GM18498 (cell line): ENCODE measurements around the gene MTURN.
A peak's percentile ranks its signal among the peaks of the same experiment; 100 is the strongest.

ENCODE experiments used
- ATAC-seq: cut with Tn5 transposase; IDR thresholded peaks from one replicate; pipeline ENCODE4 v1.9.1; 2021; ENCODE audit warnings: mild to moderate bottlenecking, moderate library complexity; ENCODE audit not compliant: unreplicated experiment

Gene MTURN

DNA sequence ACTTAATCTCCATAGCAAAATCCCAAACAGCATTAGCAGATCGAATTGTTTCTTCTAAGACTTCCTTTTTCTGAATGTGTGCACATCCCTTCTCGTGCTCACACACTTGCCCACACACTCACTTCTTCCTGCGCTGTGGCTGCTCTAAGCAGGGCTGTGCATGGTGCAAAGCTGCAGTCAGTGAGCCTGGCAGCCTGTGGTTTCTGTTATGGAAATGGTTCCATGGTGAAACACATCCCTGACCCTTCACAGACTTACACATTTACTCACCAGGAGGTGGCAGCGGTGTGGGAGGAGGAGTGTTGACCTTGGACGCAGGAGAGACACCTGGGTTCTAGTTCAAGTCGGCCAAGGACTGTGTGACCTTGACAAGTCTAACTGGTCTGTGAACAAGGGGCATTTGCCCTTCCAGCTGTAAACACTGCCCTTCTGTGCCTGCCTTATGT lies 24.9 kb downstream of the MTURN start:
- no peak for ATAC-seq

DNA sequence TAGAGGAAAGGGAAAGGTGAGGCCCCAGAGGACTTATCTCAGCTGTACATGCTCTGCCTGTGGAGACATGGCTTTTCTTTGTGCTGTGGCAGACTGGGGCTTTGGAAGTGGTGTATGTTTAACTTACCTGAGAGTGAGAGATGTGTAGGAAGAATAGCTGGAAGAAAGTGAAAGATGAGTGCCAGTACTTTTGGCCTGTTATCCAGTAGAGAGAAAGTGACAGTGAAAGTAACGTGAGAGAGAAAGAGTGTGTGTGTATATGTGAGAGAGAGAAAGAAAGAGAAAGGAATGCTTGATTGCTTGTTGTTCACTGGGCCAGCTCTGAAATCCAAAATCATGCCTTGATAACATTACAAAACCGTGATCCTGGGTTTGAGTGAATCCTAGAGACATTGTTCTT lies 25.5 kb downstream of the MTURN start:
- ATAC-seq, result no peak

DNA sequence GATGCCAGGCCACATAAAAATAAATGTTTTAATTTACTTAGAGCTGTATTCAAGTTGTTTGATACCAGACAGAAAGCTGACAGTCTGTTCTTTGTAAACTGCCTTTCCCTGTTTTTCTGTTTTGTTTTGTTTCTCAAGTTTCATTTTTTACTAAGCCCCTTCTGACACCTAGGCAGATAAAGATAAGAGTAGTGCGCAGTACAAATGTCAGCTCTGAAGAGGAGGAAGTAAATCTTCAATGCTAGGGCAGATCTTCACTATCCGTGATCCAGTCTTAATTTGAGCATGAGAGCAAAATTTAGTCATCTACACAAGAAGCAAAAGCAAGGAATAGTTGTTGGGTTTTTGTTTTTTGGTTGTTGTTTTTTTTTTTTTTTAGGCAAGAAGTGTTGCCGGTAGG lies 27.3 kb downstream of the MTURN start:
- ATAC-seq, result no peak

DNA sequence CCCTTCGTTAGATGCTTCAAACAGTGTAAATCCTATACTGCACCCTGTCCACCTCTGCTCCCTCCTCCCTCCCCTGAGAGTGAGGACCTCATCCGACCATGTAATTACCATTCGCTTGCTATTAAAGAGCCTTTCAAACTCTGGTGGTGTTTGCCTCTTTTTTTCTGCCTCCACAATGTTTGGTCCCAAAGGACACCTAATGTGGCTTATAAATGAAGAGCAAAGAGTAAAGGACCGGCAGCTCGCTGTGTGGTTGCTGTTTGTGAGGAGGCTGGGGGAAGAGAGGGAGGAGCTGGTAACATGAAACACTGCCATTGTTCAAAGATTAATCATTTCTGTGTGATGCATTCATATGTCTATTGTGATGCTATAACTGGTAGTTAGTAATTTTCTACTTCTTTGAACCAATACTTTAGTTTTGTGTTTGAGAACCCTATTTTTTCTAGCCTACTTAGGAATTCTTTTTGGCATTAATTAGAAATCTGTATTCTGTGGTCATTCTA lies 27.9 kb downstream of the MTURN start:
- ATAC-seq, result no peak

DNA sequence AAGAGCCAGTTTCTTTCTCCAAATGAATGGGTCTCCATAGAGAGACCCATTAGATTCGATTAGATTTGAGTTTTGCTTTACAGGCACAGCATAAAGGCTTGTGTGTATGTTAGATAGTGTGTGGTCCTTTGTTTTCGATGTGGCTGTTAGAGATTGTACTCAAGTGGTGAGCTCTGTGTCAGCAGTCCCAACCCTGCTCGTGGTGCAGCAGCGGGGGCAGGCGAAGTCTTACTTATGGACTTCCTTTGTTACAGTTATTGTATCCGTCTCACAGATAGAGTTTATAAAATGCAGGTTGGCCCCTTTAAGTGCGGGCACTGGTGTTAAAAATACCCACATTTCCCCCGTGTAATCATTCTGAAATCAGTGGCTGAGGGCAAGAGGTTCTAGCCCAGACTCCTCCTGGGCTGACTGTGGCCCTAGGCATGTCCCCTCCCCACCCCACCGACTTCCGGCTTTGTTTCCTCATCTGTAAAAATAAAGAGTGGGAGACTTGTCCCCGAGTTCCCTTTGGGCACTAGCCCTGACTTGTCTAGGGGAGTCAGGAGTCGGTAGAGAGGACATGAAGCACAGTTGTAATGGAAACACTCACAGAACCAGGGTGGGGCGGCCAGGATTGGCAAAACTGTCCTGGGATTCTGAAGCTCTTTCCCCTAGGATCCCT lies 28.6 kb downstream of the MTURN start:
- peak; percentile 56 for ATAC-seq

DNA sequence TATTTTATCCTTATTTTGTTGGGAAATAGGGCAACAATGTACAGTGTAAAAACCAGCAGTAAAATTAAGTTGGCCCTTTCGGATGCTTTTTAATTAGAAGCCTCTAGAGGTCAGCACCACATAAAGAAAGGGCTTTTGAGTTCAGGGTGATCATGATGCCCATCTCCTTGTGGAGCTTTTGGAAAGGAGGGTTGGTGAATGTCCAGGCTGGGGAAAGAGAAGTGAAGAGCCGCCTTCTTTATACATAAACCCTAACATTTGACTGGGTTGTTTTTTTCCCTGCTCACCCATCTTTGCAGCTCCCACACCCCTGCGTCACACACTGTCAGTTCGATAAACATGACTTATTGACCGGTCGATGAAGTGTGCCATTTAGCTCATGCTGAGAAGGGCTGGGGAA lies 29.8 kb downstream of the MTURN start:
- ATAC-seq, result no peak

DNA sequence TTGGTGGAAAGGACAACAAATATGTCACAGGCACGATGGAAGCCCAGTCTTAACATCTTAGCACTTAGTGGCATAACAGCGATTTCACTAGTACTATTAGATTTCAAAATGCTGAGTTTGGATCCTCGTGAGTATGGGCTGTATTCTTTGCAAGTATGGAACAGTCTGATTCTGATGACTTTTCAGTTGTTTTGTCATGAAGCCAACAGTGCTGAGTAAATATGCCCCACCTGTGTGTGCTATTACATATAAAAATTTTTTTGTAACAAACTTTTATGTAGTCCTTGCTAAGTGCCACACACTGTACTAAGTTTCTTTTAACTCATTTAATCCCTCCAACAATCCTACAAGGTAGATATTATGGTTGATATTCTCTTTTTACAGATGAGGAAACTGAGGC lies 30.8 kb downstream of the MTURN start:
- ATAC-seq, result no peak

DNA sequence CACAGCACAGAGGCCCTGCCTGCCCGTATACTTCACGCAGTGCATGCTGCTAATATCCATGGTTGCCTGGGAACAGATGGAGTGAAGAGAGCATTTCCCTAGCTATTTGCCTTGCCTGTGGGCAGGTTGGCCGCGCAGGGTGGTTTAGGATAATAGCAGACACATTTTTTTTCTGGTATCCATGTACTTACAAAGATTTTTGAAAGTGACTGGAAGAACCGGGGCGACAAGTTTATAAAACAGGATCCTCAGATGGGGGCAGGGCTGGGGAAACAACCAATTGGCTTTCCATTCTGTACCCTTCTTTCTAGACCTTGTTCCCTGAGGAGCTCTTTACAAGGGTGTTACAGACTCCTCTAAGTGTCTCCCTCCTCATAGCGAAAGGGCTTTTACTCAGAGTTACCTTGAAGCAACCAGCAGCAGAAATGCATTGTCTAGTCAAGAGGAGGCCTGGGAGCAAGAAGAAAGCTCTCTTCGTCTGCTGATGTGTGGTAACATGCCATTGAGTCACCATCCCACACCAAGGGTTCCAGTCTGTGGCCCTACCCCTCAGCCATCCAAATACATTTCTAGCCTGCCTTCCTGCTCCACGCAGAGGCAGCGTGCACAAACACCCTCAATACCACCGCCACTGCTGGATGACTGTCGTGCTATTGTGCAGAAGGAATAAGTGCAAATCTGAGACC lies 31.5 kb downstream of the MTURN start:
- no peak for ATAC-seq

DNA sequence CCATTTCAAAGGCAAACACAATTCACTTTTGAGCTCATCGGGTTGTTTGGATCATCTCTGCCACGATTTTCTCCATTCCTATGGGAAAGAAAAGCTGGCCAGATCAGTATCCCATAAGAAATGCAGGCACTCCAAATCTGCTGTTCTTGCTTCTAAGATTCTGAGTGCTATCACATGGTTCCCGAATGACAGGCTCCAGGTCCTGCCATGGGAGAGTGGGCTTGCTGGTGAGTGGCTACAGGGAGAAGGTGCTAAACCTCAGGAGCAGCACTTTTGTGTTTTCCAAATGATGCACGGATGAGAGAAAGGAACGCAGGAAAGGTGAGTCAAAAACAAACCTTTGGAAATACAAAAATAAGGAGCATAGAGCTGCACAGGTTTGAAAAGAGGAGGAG lies 32.1 kb downstream of the MTURN start:
- ATAC-seq, result no peak

DNA sequence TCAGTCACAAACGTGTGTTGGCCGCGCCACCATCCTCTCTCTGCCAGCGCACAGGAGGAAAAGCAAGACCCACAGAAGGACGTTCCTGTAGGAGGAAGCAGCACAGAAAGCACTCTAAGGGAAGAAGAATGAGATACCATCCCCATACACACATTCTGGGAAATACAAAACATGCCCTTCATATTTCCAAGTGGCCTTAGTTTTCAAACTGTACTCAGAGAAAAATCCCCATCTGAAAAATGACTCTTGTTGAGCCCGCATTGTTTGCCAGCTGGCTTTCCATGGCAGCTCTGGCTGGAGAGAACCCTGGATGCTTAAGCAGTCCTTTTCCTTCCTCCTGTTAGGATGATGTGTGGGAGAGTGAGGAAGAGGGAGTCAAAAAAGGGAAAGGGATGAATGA lies 33.1 kb downstream of the MTURN start:
- no peak for ATAC-seq

DNA sequence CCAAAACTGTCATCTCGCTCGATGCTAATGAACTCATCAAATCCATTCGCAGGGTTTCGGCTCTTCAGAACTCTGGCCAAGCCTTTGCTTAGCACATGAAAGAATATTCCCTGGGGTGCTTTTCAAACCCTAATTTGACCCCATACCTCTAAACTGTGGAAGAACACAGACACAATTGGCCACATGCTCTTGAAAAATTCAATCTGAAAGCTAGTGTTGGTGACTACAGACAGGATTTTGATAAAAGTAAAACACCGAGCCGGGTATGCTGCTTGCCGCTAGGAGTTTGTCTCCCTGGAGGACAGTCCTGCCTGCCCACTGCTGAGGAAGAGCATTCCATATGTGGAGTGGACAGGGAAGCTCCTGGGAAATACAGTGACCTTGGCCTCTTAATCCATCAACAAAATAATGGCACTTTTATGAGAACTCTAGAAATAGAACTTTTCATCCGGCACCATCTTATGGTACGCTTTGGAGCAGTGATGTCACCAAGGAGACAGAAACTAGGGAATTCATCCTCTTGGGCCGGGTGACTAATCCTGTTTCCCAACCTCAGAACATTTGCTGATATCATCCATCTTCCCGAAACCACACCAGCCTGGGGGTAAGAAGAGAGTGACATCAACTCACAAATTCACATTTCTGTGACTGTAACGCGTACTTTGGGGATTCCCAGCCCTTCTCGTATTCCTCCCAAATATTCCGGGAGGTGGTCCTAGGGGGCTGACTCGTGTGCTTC lies 34.2 kb downstream of the MTURN start:
- no peak for ATAC-seq

DNA sequence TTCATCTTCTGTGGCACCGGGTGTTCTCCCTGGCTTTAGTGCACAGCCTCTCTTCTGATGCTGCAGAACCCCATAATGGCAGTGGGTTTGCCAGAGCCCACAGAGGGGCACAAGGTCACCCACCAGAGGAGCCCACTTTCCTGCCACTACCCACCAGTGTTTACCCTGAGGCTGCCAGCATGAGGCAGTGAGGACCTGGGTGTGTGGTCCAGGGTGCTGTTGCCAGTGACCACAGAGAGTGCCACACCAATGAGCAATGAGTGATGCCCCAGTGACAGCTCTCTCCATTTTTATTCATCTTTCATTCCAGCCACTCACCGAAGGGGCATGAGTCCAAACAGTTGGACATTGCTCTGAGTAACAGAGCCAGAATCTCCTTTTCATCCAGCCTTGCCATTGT lies 34.8 kb downstream of the MTURN start:
- no peak for ATAC-seq

DNA sequence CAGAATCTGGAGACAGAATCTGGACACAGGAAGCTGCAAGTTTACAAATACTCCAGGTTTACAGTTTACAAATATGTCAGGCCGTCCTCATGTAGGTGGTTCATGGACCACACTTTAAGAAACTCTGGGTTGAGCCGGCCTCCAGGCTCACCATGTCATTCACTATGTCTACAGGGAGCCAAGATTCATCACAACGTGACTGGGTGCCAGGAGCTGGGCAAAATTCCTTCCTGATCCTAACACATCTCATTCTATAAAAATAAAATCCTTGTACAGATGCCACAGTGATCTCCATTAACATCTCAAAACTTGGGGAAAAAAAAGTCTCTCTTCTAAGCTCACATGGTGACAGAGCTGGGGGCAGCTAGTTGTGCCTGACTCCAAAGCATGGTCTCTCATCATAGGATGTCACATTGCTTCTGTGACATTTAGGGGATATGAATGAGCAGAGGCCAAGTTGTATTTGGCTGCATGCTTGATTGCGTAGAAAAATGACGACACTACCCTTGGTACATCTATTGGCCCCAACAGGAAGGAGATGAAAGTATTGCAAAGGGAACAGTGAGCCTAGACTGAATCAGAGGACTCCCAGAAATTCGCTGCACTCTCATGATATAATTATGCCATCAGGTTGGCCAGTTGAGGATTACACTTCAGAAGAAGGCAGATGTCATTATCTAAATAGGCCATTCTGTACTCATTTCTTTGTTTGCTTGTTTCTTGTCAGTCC lies 35.9 kb downstream of the MTURN start:
- ATAC-seq, result no peak

DNA sequence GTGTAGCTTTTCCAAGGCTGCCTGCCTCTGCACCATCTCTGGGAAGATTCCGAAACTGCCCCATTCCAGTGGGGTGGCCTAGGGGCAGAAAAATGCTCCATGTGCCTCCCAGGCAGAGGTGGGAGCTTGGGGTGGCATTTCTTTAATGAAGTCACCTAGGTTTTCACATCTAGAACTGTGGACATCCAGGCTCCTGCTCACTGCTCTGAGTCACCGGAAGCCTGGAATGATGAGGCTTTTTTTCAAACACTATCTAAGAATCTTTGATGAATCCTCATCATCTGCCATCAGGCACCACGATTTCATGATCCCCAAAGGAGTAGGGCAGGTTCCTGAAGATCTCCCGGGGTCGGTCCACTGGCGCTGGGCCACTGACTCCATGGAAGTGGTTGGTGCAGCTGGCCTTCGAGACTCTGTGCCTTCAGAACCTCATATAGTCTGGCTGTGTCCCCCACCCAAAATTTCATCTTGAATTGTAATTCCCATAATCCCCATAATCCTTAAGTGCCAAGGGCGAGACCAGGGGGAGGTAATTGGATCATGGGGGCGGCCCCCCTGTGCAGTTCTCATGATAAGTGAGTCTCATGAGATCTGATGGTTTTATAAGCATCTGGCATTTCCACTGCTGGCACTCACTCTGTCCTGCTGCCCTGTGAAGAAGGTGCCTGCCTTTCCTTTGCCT lies 37.1 kb downstream of the MTURN start:
- ATAC-seq, result no peak

DNA sequence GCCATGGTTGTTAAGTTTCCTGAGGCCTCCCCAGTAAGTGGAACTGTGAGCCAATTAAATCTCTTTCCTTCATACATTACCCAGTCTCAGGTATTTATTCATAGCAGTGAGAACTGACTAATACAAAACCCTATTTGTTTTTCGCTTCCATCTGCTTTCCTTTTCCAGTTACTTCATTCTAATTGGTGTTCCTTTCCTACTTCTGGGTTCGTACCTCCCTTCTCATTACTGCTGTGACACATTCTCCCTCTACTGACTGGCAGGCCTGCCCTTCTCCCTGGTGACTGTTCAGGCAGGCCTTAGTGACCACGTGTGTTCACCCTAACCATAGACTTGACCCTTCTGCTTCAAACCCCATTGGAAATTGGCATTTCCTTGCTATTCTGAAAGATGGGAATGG lies 37.7 kb downstream of the MTURN start:
- ATAC-seq, result no peak

DNA sequence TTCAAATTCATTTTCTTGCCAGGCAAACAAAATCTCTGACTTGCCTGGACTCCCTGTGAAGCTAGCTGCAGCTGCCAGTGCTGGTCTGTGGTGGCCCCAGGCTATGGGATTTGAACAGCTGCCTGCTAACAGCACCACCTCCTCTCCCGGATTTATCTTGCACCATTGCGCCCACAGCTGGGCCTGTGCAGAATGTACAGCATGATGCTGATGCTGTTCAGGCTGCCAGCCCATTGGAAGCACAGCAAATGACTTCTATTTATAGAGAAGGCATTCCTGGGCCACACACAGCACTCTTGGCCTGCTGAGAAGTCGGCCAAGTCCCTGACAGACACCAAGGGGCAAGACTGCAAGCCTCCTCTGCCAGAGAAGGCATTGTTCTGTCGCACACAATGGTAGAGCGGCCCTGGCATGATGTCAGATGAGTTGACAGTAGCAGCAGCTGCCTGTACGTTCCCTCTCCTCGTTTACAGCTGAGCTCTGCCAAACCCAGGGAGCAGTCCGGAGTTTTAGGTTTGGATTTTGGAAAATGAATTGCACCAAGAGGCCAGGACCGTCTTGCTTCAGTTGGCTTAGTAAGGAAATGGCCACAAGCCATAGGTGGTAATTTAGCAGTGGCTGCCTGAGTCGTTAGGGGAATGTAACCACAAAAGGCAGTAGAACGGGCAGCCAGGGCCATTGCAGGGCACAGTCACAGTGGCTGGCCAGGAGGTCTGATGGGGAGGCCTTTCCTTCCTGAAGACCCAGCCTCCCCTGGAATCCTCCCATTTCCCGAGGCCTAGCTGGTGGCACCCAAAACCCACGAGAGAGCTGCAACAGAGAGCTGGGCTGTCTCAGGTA lies 38.5 kb downstream of the MTURN start:
- no peak for ATAC-seq

DNA sequence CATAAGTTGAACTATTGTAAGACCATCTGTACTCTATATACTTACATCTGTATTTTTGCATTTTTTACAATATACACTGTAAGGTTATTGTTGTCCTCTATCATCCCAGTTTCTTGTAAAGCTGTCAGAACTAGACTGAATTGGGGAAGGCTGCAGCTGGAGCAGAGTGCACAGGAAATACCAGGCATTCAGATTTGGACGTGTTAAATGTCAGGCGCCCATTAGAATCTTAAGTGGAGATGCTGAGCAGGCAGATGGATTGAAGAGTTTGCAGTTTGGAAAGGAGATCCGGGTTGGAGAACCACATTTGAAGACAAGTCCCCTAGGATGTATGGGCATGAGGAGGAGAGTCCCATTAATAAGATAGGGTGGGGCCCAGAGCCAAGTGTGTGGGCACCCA lies 40.4 kb downstream of the MTURN start:
- ATAC-seq, result no peak

DNA sequence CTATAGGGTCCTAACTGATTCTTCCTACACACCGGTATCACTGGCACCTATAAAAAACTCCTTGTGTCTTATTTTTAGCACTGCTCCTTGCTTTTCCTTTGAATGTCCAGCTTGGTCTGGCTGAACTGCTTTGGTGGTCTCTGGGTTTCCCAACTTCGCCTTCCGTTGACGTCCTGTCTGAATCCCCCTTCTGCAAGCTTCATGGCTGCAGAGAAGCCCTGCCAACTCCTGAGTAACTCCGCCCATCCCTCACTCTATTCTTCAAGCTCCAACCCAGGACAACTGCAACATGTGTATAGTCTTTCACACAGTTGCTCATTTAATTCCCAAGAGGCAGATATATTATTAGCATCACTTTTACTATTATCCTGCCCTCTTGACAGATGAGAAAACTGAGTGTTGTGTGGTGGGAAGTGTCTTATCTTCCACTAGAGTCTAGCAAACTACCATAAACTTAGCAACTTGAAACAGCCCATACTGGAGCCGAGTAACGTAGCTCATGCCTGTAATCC lies 40.9 kb downstream of the MTURN start:
- ATAC-seq, result no peak

DNA sequence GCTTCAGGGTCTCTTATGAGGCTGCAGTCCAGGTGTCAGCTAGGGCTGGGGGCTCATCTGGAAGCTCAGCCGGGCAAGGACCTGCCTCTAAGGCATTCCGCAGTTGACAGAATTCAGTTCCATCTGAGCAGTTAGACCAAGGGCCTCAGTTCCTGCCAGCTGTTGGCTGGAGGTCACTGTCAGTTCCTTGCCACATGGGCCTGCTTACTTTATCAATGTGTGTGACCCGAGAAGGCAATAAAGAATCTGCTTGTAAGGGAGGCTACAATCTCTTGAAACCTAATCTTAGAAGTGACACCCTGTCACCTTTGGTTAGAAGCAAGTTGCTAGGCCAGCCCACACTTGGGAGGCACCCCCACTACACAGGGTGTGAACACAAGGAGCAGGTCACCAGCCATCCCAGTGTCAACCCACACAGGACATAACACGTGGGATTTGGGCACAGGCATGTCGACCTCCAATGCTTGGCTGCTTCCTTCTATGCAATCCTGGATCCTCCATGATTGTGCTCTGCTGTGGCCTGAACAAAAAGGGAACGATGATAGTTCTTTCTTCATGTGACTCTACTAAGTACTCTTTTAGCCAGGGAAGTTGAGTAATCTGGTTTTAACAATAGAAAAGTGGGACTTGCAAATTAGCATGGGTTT lies 41.8 kb downstream of the MTURN start:
- ATAC-seq, result no peak
